Measurements from ENCODE around the gene ARMC2.

GRCh38 chr6:108883172-108883571, 35.0 kb downstream of the ARMC2 start:
- TF ChIP-seq, protein P1, sequence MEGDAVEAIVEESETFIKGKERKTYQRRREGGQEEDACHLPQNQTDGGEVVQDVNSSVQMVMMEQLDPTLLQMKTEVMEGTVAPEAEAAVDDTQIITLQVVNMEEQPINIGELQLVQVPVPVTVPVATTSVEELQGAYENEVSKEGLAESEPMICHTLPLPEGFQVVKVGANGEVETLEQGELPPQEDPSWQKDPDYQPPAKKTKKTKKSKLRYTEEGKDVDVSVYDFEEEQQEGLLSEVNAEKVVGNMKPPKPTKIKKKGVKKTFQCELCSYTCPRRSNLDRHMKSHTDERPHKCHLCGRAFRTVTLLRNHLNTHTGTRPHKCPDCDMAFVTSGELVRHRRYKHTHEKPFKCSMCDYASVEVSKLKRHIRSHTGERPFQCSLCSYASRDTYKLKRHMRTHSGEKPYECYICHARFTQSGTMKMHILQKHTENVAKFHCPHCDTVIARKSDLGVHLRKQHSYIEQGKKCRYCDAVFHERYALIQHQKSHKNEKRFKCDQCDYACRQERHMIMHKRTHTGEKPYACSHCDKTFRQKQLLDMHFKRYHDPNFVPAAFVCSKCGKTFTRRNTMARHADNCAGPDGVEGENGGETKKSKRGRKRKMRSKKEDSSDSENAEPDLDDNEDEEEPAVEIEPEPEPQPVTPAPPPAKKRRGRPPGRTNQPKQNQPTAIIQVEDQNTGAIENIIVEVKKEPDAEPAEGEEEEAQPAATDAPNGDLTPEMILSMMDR (IDR thresholded peaks at IDR 0.05; ENCODE audit: low read length) = no peak
- TF ChIP-seq EZH2 (IDR thresholded peaks at IDR 0.05; ENCODE audit: borderline replicate concordance, low read length) = no peak

All from OCI-LY1 (cell line).